ENCODE data around the gene DUSP14.

GRCh38 chr17:37480427-37480826, 9.3 kb upstream of the DUSP14 start:
- no peak for TF ChIP-seq EZH2 (IDR thresholded peaks at IDR 0.05)
- TF ChIP-seq CTCF (IDR thresholded peaks at IDR 0.05) = no peak
- no peak for TF ChIP-seq EZH2phosphoT487 (IDR thresholded peaks at IDR 0.05)
